Nucleus accumbens (tissue), 56 donors: Measurements from ENCODE around the gene ROR2.
A peak's percentile ranks its signal among the peaks of the same experiment; 100 is the strongest.
"Not testable (repeated sequence)": the region's sequence is repeated elsewhere in the genome, so short reads cannot be mapped to it uniquely, and the experiment has no call there.

ENCODE experiments used
- DNase-seq, 56 donors: peaks; one replicate each; lab custom pipeline; 2025; lab: John Stamatoyannopoulos, UW

ROR2 gene

DNA sequence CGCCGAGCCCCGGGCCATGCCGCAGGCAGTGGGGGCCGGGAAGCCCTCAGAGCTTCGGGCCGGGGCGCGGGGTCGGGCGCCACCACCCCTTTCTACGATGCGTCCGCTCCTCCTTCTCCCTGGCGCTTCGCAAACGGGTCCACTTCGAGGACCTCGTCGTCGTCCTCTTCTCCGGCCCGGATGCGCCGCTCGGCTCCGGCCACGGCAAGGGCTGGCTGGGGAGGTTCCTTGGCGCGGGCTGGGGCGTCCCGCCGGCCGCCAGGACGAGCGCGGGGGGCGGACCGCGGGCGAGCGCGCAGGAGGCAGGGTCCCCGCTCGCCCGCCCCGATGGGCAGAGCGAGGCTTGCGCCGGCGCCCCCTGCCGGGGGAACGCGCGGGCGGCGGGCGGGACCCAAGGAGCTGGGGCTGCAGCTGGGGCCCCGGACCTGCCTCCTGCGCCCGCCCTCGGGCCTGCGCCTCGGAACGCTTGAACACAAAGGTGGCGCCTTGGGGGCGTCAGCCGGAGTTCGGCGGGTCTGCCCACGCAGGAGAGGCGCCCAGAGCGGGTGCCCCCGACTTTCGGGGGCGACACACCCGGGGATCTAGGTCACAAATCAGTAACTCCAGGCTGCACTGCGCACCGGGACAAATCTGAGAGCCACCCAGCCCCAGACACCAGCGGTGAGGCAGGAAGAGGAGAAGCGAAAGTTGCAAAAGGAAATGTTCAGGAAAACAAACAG, at the start of gene ROR2:
TSS of gene ROR2 (minus strand) at position 283 of the 719 bp plus-strand sequence.
- DNase-seq = peak in 9 of 56 donors; percentile 1 to 59 (median 6)

- no peak for DNase-seq
Observed at GRCh38 chr9:91995000-91995655, 45.1 kb upstream of the ROR2 start.

GRCh38 chr9:91994422-91994821, 44.4 kb upstream of the ROR2 start:
- no peak for DNase-seq

DNA sequence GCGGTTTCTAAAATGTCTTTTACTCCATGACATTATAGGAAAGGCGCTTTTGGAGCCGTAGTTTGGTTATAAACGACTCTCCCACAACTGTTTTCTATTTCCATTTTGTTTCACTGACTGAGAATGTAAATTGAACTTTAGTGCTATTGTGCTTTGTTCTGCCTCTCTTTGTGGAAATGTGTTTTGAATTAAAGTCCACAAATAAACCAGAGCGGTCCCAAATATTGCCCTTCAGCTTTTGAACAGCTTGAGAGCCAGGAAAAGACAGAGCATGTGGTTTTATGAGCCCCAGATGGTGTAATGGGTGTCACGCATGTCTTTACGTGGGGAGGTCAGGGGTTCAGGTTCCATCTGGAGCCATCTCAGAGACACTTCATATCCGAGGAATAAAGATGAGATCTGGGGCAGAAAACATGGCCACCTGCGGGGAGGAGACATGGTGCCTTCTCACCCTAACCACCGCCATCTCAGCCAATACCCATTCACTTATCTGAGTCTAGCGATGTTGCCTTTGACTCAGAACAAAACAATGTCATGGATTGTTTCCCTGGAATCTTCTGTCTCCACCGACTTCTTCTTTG, 42.5 kb upstream of the ROR2 start:
- DNase-seq = no peak

GRCh38 chr9:91991721-91992341, 41.8 kb upstream of the ROR2 start:
- DNase-seq = no peak

- no peak for DNase-seq
Observed at GRCh38 chr9:91986248-91986647, 36.2 kb upstream of the ROR2 start.

GRCh38 chr9:91985692-91986091, 35.7 kb upstream of the ROR2 start:
- DNase-seq = no peak

GRCh38 chr9:91978740-91979414, 28.8 kb upstream of the ROR2 start:
- no peak for DNase-seq

DNA sequence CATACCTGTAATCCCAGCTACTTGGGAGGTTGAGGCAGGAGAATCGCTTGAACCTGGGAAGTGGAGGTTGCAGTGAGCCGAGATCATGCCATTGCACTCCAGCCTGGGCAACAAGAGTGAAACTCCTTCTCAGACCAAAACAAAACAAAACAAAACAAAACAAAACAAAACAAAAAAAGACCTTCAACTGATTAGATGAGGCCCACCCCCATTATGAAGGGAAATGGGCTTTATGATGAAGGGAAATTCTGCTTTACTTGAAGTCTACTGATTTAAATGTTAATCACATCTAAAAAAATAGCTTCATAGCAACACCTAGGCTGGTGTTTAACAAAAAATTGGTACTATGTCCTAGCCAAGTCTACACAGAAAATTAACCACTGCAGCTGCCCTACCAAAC, 25.2 kb upstream of the ROR2 start:
- DNase-seq = not testable (repeated sequence)

GRCh38 chr9:91972711-91973110, 22.7 kb upstream of the ROR2 start:
- no peak for DNase-seq

- DNase-seq = no peak
Observed at GRCh38 chr9:91972076-91972626, 22.1 kb upstream of the ROR2 start.

- no peak for DNase-seq
Observed at GRCh38 chr9:91967259-91967658, 17.2 kb upstream of the ROR2 start.

GRCh38 chr9:91966503-91966902, 16.5 kb upstream of the ROR2 start:
- DNase-seq = no peak

DNA sequence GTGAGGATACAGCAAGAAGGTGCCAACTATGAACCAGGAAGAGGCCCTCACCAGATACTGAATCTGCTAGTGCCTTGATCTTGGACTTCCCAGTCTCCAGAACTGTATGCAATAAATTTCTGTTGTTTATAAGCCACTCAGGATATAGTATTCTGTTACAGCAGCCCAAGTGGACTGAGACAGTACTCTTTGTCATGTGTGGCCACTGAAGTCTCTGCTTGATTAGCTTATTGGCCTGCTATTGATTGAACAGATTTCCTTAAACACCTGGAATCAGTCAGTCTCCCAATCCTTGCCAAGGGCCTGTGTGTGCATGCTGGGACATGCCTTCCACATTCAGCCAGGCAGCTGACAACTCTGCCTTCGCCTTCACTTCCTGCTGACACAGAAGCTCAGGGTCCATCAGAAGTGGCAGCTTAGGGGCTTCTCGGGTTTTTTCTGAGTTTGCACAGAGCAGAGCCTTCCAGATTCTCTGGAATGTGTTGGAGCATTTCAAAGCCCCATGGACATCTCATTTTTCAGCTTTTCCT, 13.7 kb upstream of the ROR2 start:
- DNase-seq = no peak

DNA sequence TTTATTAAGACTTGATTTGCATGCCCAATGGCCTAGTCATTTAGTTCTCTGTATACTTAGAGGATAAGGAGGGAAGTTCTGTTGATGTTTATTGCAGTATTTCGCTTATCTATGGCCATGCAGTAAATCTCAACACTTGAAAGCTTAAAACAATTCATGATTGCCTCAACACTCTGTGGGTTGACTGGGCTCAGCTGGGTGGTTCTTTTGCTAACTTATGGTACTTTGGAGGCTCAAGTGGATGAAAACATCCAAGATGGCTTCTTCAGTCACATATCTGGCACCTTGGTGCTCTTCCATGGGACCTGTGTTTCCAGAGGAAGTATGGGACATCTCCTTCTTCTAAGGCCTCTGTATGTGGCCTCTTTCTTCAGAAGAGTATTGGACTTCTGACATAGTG, 10.3 kb upstream of the ROR2 start:
- no peak for DNase-seq

DNA sequence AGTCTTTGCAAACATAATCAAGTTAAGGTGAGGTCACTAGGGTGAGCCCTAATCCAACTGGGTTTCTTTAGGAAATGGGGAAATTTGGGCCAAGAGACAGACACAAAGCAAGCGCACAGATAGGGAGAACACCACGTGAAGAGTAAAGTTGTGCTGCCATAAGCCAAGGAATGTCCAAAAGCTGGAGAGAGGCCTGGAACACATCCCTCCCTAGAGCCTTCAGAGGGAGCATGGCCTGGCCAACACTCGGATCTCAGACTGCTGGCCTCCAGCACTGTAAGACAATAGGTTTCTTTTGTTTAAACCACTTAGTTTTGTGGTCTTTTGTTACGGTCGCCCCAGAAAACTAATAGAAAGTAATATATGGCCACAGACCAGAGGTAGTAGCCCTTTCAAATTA, 8.1 kb upstream of the ROR2 start:
- no peak for DNase-seq

DNA sequence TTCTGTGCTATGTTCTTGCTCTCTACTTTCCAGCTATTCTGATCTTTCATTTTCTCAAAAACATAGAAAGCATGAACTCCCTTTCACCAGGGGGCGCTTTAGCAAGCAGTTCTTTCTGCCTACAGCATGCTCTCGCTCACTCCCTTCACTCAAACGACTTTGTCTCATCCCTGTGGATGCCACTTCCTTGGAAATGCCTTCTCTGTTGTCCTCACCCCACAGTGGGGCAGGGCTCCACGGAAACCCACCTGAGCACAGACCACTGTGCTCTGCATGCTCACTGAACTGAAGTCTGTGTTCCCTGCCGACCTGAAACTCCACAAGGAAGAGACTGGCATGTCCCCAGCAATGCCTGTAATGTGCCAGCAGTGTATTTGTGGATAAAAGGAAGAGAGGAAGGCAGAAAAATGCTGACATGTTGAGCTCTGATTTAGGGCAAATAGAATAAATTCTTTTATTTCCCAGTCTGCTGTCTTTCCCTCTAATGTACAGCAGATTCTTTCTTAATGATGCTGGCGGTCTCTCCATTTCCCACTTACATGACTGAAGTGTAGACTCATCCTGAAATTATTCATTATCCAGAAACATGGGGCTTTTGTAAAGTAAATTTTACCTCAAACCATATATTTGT, 4.9 kb upstream of the ROR2 start:
- peak in 4 of 56 donors; percentile 4 to 38 (median 6) for DNase-seq

DNA sequence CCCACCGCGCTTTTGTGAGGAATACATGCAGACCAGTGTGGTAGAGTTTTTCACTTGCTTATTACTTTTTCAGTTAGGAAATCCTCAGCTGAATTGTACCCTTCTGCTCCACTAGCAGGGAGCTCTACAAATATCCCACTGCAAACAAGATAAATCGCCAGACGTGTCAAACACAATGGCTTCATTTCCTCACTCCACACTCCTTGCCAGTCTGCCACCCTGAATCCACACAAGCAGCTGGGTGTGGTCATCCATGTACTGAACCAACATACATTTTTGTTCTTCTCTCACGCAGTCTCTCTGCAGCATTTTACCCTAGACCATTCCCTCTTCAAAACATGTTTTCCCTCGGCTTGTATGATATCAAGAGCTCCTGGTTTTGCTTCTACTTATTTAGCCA, 3.7 kb upstream of the ROR2 start:
- DNase-seq = no peak

- no peak for DNase-seq
Observed at GRCh38 chr9:91951944-91952520, 2.0 kb upstream of the ROR2 start.
